HG02798 (cell line): ENCODE measurements around the gene CHCHD6.

ENCODE experiments used
- ATAC-seq: cut with Tn5 transposase; IDR thresholded peaks from one replicate; pipeline ENCODE4 v1.9.1; 2021; ENCODE audit warnings: mild to moderate bottlenecking; ENCODE audit not compliant: unreplicated experiment, poor library complexity

CHCHD6 gene, protein sequence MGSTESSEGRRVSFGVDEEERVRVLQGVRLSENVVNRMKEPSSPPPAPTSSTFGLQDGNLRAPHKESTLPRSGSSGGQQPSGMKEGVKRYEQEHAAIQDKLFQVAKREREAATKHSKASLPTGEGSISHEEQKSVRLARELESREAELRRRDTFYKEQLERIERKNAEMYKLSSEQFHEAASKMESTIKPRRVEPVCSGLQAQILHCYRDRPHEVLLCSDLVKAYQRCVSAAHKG

DNA sequence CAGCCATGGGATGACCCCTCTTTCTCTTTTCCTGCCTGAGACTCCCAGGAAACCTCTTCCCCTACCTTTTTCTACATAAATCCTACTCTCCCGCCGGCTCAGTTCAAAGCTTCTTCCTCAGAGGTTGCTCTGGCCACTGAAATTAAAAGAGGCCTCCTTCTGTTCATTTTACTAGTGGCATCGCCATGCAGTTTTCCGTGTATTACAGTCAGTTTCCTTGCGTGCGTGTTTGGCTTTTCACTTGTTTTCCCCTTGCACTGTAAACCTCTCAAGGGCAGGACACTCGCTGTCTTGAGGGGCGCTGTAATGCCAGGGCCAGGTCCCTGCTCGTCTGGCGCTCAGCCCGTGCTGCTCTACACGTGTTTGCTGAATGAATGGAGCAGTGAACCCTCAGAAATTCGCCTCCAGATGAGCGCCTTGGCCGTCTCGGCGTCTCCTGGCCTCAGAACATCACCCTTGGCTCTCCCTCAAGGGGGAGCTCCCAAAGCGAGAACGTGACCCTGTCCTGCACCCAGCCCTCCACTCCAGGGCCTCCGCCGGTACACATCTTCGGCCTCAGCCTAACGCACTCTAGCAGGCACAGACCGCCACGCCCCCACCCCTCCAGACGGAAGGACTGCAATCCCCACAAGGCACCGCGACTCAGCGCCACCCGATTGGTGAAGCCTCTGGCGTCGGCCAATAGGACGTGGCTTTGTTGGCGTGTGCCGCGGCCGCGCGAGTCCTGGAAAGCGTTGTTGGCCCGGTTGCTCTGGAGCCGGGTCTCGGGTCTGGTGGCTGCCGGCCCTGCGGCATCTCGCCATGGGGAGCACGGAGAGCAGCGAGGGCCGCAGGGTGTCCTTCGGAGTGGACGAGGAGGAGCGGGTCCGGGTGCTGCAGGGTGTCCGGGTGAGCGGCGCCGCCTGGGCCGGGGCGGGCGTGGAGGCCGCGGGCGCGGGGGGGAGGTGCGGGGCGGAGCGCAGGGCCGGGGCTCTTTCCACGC is at the start of gene CHCHD6:
Gene CHCHD6 (plus strand): TSS at position 729 of the 982 bp plus-strand sequence. CDS start 73 bp downstream, at position 802.
- peak; percentile 97 for ATAC-seq

DNA sequence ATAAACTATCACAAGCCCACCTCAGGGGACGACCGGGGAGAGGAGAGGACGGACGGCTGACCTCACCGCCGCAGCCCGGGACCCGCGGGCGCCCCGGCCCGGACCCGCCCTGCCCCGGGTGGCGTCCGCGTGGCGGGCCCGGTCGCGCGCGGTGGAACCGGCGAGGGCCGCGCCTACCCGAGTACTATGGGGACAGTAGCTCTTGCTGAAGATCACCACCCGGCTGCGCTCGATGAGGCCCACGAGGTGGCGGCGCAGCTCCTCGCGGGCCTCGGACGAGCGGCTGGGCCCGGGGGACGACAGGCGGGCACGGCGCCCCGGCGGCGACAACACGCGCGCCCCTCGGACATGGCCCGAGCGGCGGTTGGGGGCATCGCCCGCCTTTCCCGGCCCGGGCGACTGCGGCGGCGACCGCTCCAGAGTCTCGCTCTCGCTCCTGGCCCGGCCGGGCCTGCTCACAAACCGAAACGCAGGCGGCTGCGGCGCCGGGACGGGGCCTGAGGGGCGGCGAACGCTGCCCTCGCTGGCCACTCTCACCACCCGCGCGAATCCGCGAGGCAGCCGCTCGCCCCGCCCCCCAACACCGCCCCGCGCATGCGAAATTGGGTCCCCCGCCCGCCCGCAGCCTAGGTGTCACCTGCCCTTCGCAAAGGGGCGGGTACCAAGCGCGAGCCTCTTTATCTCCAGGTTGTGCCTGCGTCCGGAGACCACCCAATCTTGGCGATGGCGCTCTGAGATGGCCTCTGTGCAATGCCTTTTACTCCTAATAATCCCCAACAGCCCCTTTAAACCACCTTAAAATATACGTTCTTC is 49.3 kb upstream of the CHCHD6 start, which contains the start of gene TXNRD3:
Gene TXNRD3 (minus strand): TSS at position 554 of the 813 bp plus-strand sequence.
- ATAC-seq, result no peak

DNA sequence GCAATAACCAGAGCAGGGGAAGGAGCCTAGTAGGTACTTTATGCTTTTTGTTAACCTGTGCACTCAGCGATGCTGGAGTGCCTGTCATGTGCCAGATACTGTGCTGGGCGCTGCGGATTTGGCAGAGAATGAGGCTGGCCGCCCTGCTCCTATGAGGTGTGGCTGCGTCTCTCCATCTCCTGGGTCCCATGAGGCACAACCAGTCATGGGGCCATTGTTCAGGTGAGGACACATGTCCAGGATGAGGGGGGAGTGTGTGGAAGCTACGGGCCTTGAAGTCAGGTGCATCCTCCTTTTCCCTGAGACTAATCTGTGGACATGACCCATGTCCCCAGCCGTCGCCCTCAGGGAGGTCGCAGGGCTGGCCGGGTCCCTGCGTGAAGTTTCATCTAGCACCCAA is 48.2 kb upstream of the CHCHD6 start:
- ATAC-seq, result no peak

DNA sequence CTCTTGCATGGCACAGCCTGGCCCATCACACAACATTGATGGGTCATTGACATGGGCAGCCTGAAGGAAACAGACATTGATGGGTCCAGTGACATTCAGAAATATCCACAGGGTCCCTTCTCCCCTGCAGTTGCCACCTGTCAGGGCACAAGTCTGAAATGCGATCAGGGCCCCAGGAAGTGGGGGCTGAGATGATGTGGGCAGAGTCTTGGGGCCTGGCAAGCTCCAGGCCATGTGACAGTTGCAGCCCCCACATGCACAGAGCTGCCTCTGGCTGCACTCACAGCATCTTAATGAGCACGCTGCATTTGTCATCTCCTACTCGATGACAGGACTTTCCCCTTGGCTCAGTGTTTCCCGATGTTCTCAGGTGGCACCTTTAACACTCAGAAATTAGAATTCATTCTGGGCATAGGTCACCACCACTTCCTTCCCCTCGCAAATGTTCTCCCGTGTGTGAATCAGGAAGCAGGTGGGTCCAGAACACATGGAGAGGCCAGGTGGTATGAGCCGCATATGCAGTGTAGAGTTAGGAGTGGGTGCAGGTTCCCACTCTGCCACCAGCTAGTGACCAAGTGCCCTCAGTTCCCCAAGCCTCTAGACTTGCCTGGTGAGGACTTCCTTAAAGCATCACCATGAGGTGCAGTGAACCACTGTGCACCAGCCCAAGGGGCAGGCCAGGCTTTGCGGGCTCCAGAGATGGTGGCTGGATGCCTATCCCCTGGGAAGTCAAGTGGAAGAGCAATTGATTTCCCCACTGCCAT is 47.5 kb upstream of the CHCHD6 start:
- no peak for ATAC-seq

DNA sequence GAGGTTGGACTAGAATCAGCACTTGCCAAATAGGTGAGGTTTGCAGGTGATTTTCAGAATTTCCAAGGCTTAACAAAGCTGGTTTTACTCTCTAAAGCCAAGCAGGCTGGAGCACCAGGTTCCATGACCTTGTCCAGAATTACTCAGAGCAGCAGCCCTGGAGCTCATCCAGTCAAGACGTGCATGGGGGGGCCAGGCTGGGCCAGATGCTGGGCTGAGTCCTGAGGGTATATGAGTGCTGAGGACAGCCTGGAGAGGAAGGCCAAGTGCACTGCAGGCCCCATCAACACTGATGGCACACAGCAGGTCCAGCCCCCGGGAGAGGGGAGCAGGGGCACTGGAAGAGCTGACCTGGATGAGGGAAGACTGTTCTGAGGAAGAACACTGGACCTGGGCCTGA is 46.1 kb upstream of the CHCHD6 start:
- no peak for ATAC-seq

DNA sequence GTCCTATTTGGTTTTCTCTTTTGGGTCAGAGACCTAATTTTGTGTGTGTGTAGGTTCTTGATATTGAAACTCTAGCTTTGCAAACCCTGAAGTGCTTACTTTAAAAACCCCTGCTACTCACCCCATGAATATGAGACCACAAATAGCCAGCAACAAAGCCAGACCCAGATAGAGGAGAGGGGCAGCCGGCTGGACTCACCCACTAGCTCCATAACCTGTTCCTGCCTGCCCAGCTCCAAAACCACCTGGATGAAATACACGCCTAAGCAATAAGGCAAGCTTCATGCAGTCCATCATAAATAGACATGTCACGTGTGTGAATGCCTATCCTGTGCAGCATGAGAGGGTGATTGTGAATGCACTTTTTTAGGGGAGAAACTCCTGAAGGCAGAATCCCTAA is 45.5 kb upstream of the CHCHD6 start:
- ATAC-seq, result no peak

DNA sequence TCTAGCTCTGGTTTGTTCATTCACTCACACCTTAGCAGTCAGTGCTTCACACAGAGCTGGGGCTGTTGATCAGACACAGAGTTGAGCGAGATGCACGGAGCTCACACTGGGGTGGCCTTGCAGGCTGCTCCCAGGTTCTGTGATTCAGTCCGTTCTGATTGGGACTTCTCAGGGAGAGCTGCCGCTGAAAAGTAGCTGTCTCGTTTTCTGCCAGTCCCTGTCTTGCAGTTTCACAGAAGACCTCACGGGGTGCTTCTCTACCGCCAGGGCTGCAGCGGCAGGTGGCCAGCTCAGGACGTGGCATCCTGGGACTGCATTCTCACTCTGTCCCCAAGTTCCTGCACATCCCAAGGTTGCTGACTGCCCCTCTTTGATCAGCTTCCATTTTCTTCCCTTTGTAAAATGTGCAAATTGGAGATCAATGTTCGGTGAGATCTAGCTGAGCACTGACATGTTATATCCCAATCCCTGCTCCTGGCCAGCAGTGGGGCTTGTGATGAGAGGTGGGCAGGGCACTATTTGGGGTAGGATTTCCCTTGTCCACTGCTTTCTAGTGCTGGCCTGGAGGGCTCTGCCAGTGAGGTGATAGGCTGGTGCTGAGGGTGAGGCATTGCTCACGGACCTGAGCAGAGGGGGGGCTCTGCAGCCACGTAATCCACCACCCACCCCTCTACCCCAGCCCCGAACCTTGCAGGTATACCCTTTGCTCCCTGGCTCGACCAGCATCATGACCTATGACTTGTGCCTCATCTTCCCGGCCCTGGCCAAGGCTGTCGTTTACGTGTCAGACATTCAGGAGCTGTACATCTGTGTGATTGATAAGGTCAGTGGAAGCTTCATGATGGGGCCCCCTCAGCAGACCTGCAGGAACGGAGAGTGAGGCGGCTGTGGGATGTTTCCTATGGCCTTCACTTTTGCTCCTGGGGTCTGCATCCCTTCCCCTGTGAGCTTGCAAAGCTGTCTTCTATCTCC is 43.8 kb upstream of the CHCHD6 start:
- no peak for ATAC-seq

DNA sequence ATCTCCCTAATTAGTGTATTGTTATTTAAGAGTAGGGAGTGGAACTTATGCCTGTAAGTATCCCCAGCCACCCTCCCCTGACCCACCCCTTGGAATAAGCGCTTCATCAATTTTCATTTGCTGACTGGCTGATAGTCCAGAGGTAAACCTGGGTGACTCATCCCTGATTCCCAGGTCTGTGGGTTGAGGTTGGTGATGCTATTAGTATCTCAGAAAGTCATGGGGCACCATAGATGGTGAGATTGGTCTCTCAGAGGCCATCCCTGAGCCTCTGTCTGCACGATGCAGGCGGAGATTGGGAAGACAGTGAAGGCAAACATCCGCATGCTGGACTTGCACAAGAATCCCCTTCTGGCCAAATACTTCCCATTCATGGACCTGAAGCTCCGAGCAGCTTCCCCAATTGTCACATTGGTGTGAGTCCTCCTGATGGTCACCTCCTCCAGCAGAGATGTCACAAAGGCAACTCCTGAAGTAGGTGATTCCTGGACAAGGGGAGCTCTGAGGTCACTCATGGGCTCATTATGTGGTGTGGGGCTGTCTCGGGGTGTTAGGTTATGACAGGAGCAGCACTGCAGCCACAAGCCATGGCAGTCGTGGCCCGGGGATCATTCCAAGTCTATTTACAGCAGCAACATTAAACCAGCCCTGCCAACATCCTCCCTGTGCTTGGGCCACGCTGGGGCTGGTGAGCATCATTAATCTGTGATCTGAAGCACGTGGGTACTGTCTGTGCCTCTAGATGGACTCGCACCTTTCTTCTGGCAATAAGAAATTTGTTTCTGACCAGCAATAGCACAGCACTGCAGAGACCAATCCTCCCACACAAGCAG is 42.3 kb upstream of the CHCHD6 start:
- ATAC-seq, result no peak

DNA sequence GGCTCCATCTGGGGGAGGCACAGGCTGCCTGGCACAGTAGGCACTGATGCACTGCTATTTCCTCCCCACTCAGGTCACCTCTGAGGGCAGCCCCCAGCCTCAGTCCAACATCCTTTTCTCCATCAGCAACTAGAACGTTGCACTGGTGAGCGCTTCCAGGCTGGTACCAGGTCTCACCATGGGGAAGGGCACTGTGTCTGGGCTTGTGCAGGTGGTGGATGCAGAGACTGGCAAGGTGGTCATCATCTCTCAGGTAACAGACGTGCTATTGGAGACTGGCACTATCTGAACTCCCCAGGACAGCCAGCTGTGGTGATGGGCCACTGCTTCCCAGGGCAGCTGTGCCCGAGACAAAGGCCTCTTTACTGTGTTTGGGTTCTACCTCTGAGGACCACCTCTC is 40.8 kb upstream of the CHCHD6 start:
- ATAC-seq, result no peak

DNA sequence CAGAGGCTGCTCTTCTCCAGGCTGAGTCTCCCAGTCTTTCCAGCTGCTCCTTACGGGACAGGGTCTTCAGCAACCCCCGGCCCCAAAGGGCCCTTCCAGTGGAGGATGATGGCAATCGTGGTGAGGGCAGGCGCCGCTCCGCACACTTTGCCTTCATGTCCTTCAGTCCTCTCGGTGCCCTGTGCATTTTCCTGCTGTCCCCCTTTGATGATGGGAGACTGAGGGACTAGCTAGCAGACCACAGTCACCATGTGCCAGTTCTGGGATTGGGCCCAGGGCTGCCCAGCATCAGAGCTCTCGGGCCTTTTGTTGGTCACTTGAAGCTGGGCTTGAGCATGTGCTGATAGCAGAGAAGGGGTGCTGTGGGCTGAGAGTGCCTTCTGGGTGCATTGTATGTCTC is 40.3 kb upstream of the CHCHD6 start:
- no peak for ATAC-seq

DNA sequence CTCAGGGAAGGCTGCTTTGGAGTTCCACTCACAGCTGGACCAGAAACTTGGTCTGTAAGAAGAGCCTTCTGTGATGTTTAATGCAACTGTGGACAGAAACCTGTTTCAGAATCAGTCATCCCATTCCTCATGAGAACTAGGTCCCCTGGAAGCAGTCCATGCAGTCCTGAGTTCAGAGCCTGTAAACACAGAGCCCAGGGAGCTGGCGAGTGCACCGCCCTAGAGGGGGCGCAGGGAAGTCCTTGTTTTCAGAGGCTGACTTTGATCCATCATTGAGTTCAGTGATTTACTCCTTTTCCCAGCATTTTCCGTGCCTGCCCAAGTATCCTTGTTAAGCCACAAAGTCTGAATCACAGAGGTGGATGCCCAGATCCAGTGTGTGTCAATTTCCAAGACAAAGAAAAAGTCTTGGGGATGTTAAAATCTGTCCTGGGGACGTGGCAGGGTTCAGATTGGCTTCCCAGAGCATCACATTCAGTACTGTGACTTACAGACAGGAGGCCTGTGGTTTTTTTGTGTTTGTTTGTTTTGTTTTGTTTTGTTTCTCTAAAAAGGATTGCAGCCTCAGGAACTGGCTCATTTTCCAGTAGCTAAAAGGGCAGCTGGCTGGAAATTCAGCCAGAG is 39.3 kb upstream of the CHCHD6 start:
- ATAC-seq, result no peak

DNA sequence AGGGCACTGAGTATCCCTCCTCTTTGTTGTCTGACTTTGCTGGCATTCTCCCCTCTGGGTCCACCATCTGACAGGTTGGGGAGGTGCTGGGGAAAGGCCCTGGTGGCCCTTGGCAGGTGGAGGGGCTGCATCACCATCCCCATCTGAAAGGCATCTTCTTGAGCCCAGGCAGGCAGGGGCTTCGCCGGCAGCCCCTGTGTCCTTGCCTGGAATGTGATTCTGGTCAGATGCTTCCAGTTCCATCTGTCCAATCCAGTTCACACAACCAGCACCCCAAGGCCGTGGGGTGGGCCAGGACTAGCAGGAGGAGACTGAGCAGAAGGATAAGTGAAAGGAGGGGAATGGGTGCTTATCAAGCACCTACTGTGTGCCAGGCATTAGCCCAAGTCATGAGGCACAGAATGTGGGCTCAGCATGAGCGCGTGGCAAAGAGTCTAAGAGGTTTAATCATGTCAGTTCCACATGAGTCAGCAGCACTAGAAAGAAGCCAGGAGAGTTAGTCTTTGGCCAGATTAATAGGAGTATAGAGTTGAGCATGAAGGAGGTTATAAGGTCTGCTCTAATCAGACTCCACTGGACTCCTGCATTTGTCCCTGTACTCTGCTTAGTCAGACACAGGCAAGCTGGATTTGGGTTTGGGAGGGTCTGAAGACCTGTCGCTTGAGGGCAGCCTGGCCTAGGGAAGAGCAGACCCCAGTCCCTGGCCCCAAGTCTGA is 38.7 kb upstream of the CHCHD6 start:
- ATAC-seq, result no peak

DNA sequence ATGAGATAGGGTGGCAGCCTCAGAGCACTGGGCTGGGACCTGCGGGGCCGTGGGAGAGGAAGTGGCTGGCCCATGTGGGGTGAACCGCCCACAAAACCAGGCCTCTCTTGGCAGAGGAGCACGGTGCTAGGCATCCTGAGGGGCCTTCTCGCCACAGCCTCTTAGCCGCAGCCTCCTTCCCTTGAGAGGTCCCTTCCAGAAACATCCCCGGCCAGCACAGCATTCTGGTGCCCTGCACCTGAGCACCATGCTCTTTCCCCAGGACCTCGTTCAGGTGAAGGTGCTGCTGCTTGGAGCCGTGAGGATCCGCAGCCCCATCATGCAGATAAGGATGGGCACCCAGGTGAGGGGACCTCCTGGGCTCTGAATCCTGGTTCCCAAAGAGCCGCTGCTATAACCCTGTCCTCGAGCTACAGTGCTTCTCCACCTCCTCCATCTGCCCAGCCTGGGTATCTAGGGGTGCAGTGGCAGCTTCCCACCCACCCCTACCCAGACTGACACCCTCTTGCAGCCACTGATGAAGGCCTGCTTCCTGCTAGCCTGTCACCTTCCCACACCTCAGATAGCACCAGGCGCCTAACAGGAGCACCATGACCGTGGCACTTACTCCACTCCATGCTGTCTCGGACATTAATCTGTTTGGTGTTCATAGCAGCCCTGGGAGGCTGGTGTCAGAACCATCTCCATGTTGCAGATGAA is 37.9 kb upstream of the CHCHD6 start:
- ATAC-seq, result no peak

DNA sequence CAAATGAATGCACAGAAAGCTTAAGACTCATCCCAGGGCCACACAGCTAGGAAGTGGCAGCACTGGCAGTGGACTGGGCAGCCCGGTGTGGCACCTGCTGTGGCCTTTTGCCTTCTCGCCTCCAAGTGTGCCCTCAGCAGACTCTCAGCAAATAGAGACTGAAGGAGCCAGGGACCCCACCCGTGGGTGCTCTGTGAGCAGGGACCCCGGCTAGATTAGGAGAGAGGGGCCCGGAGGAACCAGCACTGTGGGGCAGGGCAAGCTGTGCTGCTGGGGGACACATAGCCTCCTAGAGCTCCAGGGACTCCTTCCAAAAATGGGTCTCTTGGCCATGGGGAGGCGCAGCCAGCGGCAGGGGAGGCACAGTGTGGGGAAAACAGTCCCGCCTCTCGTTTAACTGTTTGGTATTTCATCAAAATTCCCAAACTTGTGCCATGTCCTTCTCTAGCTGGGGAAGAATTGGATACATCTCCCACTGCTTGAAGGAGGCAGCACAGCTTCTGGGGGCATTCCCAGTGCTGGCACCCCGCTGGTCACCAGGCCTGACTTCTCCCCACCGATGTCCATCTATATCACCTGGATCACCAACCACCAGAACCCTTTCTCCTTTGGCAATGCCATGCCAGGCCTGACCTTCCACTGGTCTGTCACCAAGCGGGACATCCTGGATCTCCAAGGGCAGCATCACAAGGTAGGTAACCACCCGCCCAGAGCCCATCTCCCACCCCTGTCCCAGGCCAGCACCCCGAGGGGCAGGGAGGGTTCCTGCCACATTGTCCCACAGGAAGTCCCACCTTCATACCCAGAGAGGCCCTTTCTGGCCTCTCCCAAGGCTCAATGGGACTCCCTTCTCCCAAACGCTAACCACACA is 37.1 kb upstream of the CHCHD6 start:
- no peak for ATAC-seq
